GM06990 (cell line): ENCODE results near the gene KATNB1.
"Not testable (repeated sequence)": the region's sequence is repeated elsewhere in the genome, so short reads cannot be mapped to it uniquely, and the experiment has no call there.

Experiments
- DNase-seq: peaks from one replicate; pipeline ENCODE4 v3.0.0-alpha.2; 2011; ENCODE audit not compliant: insufficient read length; ENCODE audit errors: extremely low read depth
- H3K27me3 ChIP-seq: replicated peaks from 2 replicates; pipeline ENCODE4 v1.6.0; 2011; ENCODE audit warnings: low read length; ENCODE audit not compliant: control insufficient read depth, insufficient read depth
- H3K36me3 ChIP-seq: 2 replicates; pipeline ENCODE4 v1.5.1; 2011; ENCODE audit warnings: low read length; ENCODE audit not compliant: control insufficient read depth, insufficient read depth
- H3K4me3 ChIP-seq: replicated peaks from 2 replicates; pipeline ENCODE4 v1.5.1; 2011; ENCODE audit warnings: low read depth, mild to moderate bottlenecking, control low read depth, low read length
- TF ChIP-seq, protein P1 (sequence below): IDR thresholded peaks from 2 replicates; pipeline ENCODE4 v1.5.1; 2011; ENCODE audit warnings: low read length, control low read depth, mild to moderate bottlenecking, inconsistent platforms; ENCODE audit not compliant: insufficient read depth, poor library complexity, severe bottlenecking

KATNB1 gene

DNA sequence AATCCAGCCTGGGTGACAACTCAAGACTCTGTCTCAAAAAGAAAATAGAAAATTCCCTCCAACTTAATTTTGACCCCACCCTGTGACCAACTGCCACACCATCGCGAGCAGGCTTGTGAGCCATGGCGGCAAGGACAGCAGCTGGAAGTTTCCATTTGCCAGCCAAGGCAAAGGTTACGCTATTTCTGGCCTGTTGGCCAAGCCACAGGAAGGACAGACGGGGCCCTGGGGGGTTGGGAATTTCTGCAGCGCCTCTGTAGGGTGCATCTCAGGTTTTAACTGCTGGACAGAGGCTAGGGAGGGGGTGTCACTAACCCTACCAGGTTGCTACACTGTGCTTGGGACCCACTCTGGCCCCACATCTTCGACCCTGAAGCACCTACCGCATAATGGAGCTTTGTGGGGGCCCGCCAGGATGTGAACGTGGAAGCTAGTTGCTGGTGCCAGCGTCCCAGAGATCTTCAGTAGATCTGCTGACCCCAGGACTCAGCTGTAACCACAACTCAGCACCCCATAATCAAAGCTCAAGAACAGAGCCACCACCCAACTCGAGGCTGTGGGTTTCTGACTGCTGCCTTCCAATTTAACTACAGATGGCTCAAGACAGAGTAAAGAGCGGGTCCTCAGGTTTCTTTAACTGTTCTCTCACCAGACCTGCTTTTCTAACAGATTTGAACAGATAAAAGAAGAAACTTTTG, 55.8 kb downstream of the KATNB1 start:
- no peak for DNase-seq
- TF ChIP-seq, protein P1, sequence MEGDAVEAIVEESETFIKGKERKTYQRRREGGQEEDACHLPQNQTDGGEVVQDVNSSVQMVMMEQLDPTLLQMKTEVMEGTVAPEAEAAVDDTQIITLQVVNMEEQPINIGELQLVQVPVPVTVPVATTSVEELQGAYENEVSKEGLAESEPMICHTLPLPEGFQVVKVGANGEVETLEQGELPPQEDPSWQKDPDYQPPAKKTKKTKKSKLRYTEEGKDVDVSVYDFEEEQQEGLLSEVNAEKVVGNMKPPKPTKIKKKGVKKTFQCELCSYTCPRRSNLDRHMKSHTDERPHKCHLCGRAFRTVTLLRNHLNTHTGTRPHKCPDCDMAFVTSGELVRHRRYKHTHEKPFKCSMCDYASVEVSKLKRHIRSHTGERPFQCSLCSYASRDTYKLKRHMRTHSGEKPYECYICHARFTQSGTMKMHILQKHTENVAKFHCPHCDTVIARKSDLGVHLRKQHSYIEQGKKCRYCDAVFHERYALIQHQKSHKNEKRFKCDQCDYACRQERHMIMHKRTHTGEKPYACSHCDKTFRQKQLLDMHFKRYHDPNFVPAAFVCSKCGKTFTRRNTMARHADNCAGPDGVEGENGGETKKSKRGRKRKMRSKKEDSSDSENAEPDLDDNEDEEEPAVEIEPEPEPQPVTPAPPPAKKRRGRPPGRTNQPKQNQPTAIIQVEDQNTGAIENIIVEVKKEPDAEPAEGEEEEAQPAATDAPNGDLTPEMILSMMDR, result no peak
- no peaks in the 10 kb centered on the region for H3K36me3 ChIP-seq
- peaks cover 1% of the 10 kb centered on the region; the same call in 1 of the 2 replicates for H3K27me3 ChIP-seq
- H3K4me3 ChIP-seq, result no peak overlapping the region

DNA sequence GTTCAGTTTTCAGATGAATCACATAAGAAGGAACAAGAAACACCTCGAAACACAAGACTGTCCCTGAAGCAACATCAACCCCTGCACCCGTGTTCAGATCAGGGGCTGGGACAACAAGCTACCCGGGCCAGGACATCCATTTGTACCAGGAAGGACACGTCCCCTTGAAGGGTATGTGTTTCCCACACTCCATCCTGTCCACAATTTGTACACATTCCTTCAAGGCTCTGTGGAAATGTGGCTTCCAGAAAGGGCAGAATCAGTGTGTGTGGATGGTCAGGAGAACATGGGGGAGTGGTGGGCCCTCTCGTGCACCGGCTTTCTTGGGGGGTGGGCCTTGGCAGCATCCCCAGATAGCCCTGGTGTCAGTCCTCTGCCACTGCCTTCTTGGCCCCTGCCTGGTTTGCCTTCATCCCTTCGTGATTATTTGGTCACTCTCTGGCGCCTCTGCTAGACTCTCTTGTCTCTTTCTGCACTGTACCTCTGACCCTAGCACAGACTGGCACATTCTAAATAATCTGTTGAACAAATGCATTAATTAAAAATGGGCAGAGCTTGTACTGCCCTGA, 56.4 kb downstream of the KATNB1 start:
- Histone ChIP-seq H3K36me3 (no peaks in the 10 kb centered on the region), H3K27me3 (peaks cover 1% of the 10 kb centered on the region; the same call in 1 of the 2 replicates), H3K4me3 (no peak overlapping the region)
- TF ChIP-seq, protein P1, result no peak
- DNase-seq, result no peak

DNA sequence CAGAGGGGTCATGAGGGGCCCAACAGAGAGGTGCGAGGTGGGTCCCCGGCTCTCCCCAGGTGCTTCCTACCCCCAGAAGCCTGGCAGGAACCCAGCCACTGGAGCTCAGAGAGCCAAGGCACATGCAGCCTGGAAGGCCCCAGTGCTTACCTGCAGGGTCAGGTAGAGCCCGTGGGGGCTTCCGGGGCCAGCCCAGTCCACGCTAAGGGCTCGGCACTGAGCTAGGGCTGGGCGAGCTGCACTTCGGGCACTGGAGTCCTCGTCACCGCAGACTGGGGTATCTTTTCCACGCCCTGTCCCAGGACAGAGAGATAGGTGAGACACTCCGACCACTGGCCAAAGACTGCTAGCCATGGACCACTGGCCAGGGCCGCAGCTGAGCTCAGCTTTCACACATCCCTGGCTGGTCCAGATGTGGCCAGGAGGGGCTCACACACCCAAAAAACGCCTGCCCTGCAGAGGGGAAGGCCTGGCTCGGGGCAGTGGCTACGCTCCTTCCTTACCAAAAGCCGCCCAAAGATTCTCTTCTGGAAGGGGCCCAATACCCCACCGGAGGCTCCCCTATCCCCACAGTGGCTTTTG, 59.4 kb downstream of the KATNB1 start:
- H3K36me3 ChIP-seq, result no peaks in the 10 kb centered on the region
- no peak for DNase-seq
- peaks cover 1% of the 10 kb centered on the region; the same call in 1 of the 2 replicates for H3K27me3 ChIP-seq
- TF ChIP-seq, protein P1, result no peak
- H3K4me3 ChIP-seq, result no peak overlapping the region

DNA sequence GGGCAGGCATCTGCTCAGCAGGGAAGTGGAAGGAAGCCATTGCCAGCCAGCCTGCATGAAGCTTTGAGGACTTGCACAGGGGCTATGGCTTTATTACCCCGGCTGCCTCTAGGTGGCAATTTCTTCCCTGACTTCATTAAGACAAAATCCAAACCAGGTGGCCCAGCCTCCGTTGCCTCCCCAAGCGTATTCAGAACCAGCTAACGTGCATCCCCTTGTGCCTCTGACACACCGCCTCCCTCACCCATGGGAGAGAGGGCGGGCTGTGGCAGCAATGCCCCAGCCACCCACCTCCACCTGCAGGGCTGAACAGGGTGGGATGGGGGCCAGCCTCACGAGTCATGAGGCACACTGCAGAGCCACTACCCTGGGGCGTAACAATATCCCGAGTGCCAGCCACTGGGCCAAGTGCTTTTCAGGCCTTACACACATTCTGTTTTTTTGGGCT, 59.9 kb downstream of the KATNB1 start:
- no peaks in the 10 kb centered on the region for H3K36me3 ChIP-seq
- H3K4me3 ChIP-seq, result no peak overlapping the region
- no peak for DNase-seq
- H3K27me3 ChIP-seq, result peaks cover 4% of the 10 kb centered on the region; the same call in 1 of the 2 replicates
- TF ChIP-seq, protein P1, result peak; percentile 56

DNA sequence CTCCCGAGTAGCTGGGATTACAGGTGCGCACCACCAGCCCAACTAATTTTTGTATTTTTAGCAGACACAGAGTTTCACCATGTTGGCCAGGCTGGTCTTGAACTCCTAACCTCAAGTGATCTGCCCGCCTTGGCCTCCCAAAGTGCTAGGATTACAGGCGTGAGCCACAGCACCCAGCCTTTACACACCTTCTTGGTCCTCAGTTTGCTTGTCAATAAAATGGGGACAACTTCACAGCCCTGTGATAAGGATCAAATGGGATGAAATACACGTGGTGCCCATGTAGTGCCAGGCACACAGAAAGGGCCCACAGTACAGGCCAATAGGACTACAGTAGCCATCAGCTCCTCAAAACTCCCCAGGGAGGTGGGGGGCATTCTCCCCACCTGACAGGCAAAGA, 60.4 kb downstream of the KATNB1 start:
- H3K36me3 ChIP-seq, H3K27me3 ChIP-seq, DNase-seq, H3K4me3 ChIP-seq: not testable (repeated sequence)

DNA sequence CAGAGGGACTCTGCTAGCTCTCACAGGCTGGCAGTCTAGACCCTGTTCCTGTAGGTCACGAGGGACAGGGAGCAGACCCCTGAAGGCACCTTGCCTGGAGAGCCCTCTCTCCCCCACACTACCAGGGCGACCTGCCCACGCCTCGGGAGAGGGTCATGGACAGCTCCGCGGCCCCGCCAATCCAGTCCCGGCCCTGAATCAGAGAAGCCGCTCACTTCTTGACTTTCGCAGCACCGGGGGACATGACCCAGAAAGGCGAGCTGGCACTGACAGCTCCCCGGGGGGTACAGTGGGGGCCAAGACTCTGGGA, 61.6 kb downstream of the KATNB1 start:
- H3K36me3 ChIP-seq, result no peaks in the 10 kb centered on the region
- DNase-seq, result no peak
- TF ChIP-seq, protein P1, result no peak
- H3K27me3 ChIP-seq, result peaks cover 5% of the 10 kb centered on the region; the same call in 1 of the 2 replicates
- no peak overlapping the region for H3K4me3 ChIP-seq
